Colonic mucosa (tissue), 4 donors: Measurements from ENCODE around the gene PHF12. TPM values are rescaled to one million over a fixed set of nuclear protein-coding genes. Genes with fewer than 3 reads are reported as not detected.

Experiments
- DNase-seq: peaks from one replicate; pipeline ENCODE4 v3.0.0-alpha.2; 2020
- H3K27ac ChIP-seq: fragments of 200-600 bp; one replicate; pipeline ENCODE4 v1.8.0; 2021
- H3K27me3 ChIP-seq: fragments of 200-600 bp; one replicate; pipeline ENCODE4 v1.8.0; 2021
- H3K36me3 ChIP-seq: fragments of 200-600 bp; one replicate; pipeline ENCODE4 v1.8.0; 2021
- H3K4me1 ChIP-seq: fragments of 200-600 bp; one replicate; pipeline ENCODE4 v1.8.0; 2021; ENCODE audit warnings: mild to moderate bottlenecking
- H3K4me3 ChIP-seq: fragments of 200-600 bp; one replicate; pipeline ENCODE4 v1.8.0; 2021
- H3K9ac ChIP-seq, 2 donors: one replicate each; pipeline ENCODE4 v1.7.0; 2013; ENCODE audit warnings: control low read depth in 2 of 2, low read depth in 2 of 2, low read length in 2 of 2
- H3K9me3 ChIP-seq: fragments of 200-600 bp; one replicate; pipeline ENCODE4 v1.8.0; 2021
- CTCF ChIP-seq: fragments of 200-600 bp; IDR thresholded peaks from one replicate; pipeline ENCODE4 v1.8.0; 2022; ENCODE audit warnings: antibody characterized with exemption, mild to moderate bottlenecking
- intact Hi-C: fragments of 100-400 bp; cut with DNase I; formaldehyde crosslinking; loops from one replicate; pipeline ENCODE4 v1.14.1; 2022
- total RNA-seq, 2 donors: library from RNA; stranded (reverse); fragmentation: NEBNext Ultra II Directional in 1 of 2; extraction: Animal tissue kit (Norgen Biotek cat#: 25700) in 1 of 2; gene quantifications; one replicate each; pipeline ENCODE4 v1.2.1, GENCODE V29; 2021
- donor health status: healthy.
- donor health status: DM: no; HTN: no; CAD: no.
- donor health status: DM: no; HTN: no; CAD: no.

The PHF12 gene
- total RNA-seq, 2 donors from 2014 or later: 37.7 to 42.2 TPM

DNA sequence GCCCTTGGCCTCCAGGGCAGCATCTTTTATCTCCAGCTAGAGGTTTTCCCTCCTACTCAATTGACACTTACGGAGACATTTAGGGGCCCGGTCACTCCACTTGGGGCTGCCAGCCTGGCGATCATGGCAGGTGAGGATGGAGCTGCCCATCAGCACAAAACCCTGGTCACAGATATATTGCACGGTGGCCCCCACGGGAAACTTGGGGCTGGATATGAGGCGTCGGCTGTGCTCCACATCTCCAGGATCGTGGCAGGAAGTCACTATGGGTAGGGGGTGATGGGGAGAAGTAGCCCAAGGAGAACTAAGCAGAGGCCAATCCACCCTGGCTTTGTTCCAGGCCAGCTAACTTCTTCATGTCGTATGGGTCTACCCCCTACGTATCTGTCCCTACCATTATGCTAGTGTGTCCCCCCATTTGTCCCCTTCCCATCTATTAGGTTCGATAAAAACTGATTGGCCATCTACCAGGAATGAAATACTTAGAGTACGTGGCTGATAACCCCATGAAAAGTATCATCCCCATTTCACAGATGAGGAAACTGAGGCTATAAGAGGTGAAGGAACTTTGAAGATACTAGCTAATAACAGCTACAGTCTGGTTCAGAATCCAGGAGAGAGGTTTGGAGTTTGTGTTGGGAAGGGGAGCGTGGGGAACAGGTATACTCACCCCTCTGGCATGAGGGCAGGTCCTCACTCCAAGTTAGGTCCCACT is 6.1 kb upstream of the PHF12 start:
- no peak overlapping the region for H3K9ac ChIP-seq
- no peaks in the 10 kb centered on the region for H3K27me3 ChIP-seq
- H3K27ac ChIP-seq: no peak overlapping the region
- no peaks in the 10 kb centered on the region for H3K9me3 ChIP-seq
- intact Hi-C loops: no loop called here
- H3K4me1 ChIP-seq: no peaks in the 10 kb centered on the region
- no peak for TF ChIP-seq CTCF
- no peak overlapping the region for H3K4me3 ChIP-seq
- no peak for DNase-seq
- no peaks in the 10 kb centered on the region for H3K36me3 ChIP-seq

DNA sequence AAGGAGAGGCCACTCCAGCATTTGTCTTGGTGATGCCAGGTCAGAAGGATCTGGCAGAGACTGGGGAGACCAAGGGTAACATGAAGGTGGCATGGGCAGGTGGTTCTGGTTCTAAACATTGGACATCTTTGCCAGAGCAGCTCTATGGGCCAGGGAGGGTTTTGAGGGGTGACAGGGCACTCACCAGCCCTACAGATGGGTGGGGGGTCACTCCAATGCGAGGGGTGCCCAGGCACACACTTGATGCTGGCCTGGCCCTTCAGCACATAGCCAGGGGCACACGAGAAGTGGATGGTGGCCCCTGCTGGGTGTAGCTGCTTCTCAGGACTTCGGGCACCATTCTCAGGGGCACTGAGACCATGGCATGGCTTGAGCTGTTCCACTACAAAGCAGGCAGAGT is 5.5 kb upstream of the PHF12 start:
- H3K4me3 ChIP-seq: no peak overlapping the region
- DNase-seq: no peak
- TF ChIP-seq CTCF: no peak
- H3K27me3 ChIP-seq: no peaks in the 10 kb centered on the region
- no peaks in the 10 kb centered on the region for H3K36me3 ChIP-seq
- H3K9ac ChIP-seq: no peak overlapping the region
- intact Hi-C loops: no loop called here
- no peaks in the 10 kb centered on the region for H3K9me3 ChIP-seq
- no peak overlapping the region for H3K27ac ChIP-seq
- no peaks in the 10 kb centered on the region for H3K4me1 ChIP-seq

GRCh38 chr17:28956112-28956511 is 4.8 kb upstream of the PHF12 start:
- Histone ChIP-seq H3K4me3 (no peak overlapping the region), H3K27me3 (no peaks in the 10 kb centered on the region), H3K4me1 (no peaks in the 10 kb centered on the region), H3K9me3 (no peaks in the 10 kb centered on the region), H3K36me3 (no peaks in the 10 kb centered on the region), H3K27ac (no peak overlapping the region), H3K9ac (no peak overlapping the region)
- no peak for TF ChIP-seq CTCF
- intact Hi-C loops: no loop called here
- DNase-seq: no peak

DNA sequence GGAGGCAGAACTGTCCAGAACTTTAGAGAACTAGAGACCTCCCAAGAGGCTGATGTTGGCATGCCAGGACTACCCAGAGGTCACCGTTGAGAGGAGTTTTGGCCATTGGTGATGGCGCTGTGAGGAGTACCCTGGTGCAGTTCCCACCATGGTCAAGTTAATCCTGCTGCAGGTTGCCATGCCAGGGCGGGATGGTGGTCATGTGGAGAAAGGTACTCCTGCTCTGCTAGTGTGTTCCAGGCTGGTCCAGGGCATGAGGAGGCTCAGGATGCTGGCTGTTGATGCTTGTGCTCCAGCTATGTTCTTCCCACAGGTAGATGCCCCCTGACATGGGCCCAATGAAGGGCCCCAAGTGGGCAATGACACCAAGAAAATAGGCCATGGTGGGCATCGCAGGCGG is 4.1 kb upstream of the PHF12 start:
- Histone ChIP-seq H3K27ac (no peak overlapping the region), H3K4me1 (no peaks in the 10 kb centered on the region), H3K9ac (no peak overlapping the region), H3K27me3 (no peaks in the 10 kb centered on the region), H3K36me3 (no peaks in the 10 kb centered on the region), H3K4me3 (no peak overlapping the region), H3K9me3 (no peaks in the 10 kb centered on the region)
- TF ChIP-seq CTCF: no peak
- intact Hi-C loops: no loop called here
- DNase-seq: no peak

DNA sequence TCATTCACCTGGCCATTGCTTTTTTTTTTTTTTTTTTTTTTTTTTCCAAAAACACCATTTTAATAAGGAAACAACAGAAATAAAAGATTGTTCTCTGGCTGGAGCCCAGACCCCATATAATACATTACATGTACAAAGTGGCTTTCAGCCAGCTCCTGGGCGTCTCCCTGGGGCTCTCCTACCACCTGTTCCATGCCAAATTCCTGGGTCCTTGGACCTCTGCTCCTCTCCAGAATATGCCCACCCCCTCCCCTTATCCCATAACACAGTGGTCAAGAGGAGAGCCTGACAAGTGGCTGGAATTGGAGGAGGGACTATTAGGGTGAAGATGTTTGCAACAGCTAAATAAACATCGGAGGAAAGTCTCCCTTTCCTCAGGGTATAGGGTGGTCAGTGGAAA is 3.6 kb upstream of the PHF12 start:
- no peak for TF ChIP-seq CTCF
- intact Hi-C loops: no loop called here
- H3K9me3 ChIP-seq: no peaks in the 10 kb centered on the region
- no peaks in the 10 kb centered on the region for H3K36me3 ChIP-seq
- H3K4me1 ChIP-seq: no peaks in the 10 kb centered on the region
- no peak overlapping the region for H3K4me3 ChIP-seq
- H3K9ac ChIP-seq: no peak overlapping the region
- H3K27me3 ChIP-seq: no peaks in the 10 kb centered on the region
- DNase-seq: no peak
- no peak overlapping the region for H3K27ac ChIP-seq
